WTC11 (cell line): Measurements from ENCODE around the gene MACROD2. TPM values are rescaled to one million over a fixed set of nuclear protein-coding genes. Genes with fewer than 3 reads are reported as not detected.

ENCODE experiments used
- ATAC-seq: fragments of 200-7000 bp; cut with Tn5 transposase; 2 replicates; pipeline ENCODE4 v1.10.0; 2021; ENCODE audit warnings: mild to moderate bottlenecking, moderate library complexity
- CTCF ChIA-PET: fragments of 300-600 bp; sonication (Branson Sonifier 250); formaldehyde crosslinking; loops from one replicate; lab custom pipeline; 2021; ENCODE audit warnings: antibody characterized with exemption; lab: Charles Lee
- POLR2A ChIA-PET: fragments of 350-600 bp; sonication (Branson Sonifier 250); formaldehyde crosslinking; loops from one replicate; lab custom pipeline; 2021; ENCODE audit warnings: antibody characterized with exemption; lab: Charles Lee
- DNase-seq: peaks from one replicate; pipeline ENCODE4 v3.0.0; 2021; ENCODE audit warnings: low spot score
- H3K27ac Mint-ChIP-seq: 2 replicates; pipeline ENCODE4 v1.8.0; 2021; ENCODE audit warnings: mixed read lengths
- H3K27me3 Mint-ChIP-seq: 2 replicates; pipeline ENCODE4 v1.8.0; 2021; ENCODE audit warnings: low read depth, mild to moderate bottlenecking, moderate library complexity, mixed read lengths
- H3K36me3 Mint-ChIP-seq: 2 replicates; pipeline ENCODE4 v1.8.0; 2021; ENCODE audit warnings: mixed read lengths
- H3K4me1 Mint-ChIP-seq: 2 replicates; pipeline ENCODE4 v1.8.0; 2022; ENCODE audit warnings: mixed read lengths
- H3K4me3 Mint-ChIP-seq: 2 replicates; pipeline ENCODE4 v1.8.0; 2021; ENCODE audit warnings: mild to moderate bottlenecking, moderate library complexity, mixed read lengths
- H3K9me3 Mint-ChIP-seq: 2 replicates; pipeline ENCODE4 v1.8.0; 2021; ENCODE audit warnings: mixed read lengths
- AR ChIP-seq: fragments of 250-450 bp; sonication (Bioruptor Pico); IDR thresholded peaks from 2 replicates; pipeline ENCODE4 v1.9.0; 2021; ENCODE audit warnings: mild to moderate bottlenecking
- ATF2 ChIP-seq: sonication (generic); formaldehyde crosslinking; IDR thresholded peaks from 2 replicates; pipeline ENCODE4 v1.8.1; 2022; ENCODE audit warnings: low read depth, missing genetic modification reagents, borderline replicate concordance
- ATF6 ChIP-seq: sonication (generic); formaldehyde crosslinking; IDR thresholded peaks from 2 replicates; pipeline ENCODE4 v1.8.1; 2023; ENCODE audit warnings: mild to moderate bottlenecking, missing genetic modification reagents
- CREM ChIP-seq: sonication (generic); formaldehyde crosslinking; IDR thresholded peaks from 2 replicates; pipeline ENCODE4 v1.8.1; 2022; ENCODE audit warnings: mild to moderate bottlenecking, missing genetic modification reagents, moderate library complexity
- E2F4 ChIP-seq: sonication (generic); formaldehyde crosslinking; IDR thresholded peaks from 2 replicates; pipeline ENCODE4 v1.8.1; 2022; ENCODE audit warnings: low read depth, mild to moderate bottlenecking, moderate library complexity, missing genetic modification reagents, borderline replicate concordance
- ELF4 ChIP-seq: sonication (generic); formaldehyde crosslinking; IDR thresholded peaks from 2 replicates; pipeline ENCODE4 v1.8.1; 2022; ENCODE audit warnings: low read depth, mild to moderate bottlenecking, moderate library complexity, missing genetic modification reagents
- FOXJ3 ChIP-seq: sonication (generic); formaldehyde crosslinking; IDR thresholded peaks from 2 replicates; pipeline ENCODE4 v1.9.0; 2021; ENCODE audit warnings: missing genetic modification reagents, mild to moderate bottlenecking, borderline replicate concordance
- FOXP1 ChIP-seq: sonication (generic); formaldehyde crosslinking; IDR thresholded peaks from 2 replicates; pipeline ENCODE4 v1.8.0; 2022; ENCODE audit warnings: missing genetic modification reagents, mild to moderate bottlenecking, moderate library complexity, borderline replicate concordance
- MLX ChIP-seq: sonication (generic); formaldehyde crosslinking; IDR thresholded peaks from 2 replicates; pipeline ENCODE4 v1.8.1; 2023; ENCODE audit warnings: mild to moderate bottlenecking, missing genetic modification reagents, moderate library complexity
- NFYB ChIP-seq: sonication (generic); formaldehyde crosslinking; conservative IDR thresholded peaks from 2 replicates; pipeline ENCODE4 v1.8.0; 2022; ENCODE audit warnings: low read depth, missing genetic modification reagents
- PRDM15 ChIP-seq: sonication (generic); formaldehyde crosslinking; IDR thresholded peaks from 2 replicates; pipeline ENCODE4 v1.8.0; 2022; ENCODE audit warnings: missing genetic modification reagents
- PRRX2 ChIP-seq: fragments of 250-450 bp; sonication (Bioruptor Pico); IDR thresholded peaks from 2 replicates; pipeline ENCODE4 v1.8.0; 2021; ENCODE audit warnings: mild to moderate bottlenecking
- SMAD3 ChIP-seq: sonication (generic); formaldehyde crosslinking; IDR thresholded peaks from 2 replicates; pipeline ENCODE4 v1.8.0; 2022; ENCODE audit warnings: missing genetic modification reagents, mild to moderate bottlenecking, borderline replicate concordance
- SMAD4 ChIP-seq: sonication (generic); formaldehyde crosslinking; IDR thresholded peaks from 2 replicates; pipeline ENCODE4 v1.8.0; 2022; ENCODE audit warnings: mild to moderate bottlenecking, missing genetic modification reagents
- TCF7 ChIP-seq: sonication (generic); formaldehyde crosslinking; IDR thresholded peaks from 2 replicates; pipeline ENCODE4 v1.8.0; 2022; ENCODE audit warnings: mild to moderate bottlenecking, low read depth, missing genetic modification reagents, moderate library complexity
- USF1 ChIP-seq: sonication (generic); formaldehyde crosslinking; IDR thresholded peaks from 2 replicates; pipeline ENCODE4 v1.8.0; 2022; ENCODE audit warnings: mild to moderate bottlenecking, missing genetic modification reagents
- ZNF121 ChIP-seq: sonication (generic); formaldehyde crosslinking; IDR thresholded peaks from 2 replicates; pipeline ENCODE4 v1.8.0; 2023; ENCODE audit warnings: missing genetic modification reagents
- ZNF219 ChIP-seq: sonication (generic); formaldehyde crosslinking; IDR thresholded peaks from 2 replicates; pipeline ENCODE4 v1.8.0; 2023; ENCODE audit warnings: missing genetic modification reagents, mild to moderate bottlenecking, borderline replicate concordance
- ZNF232 ChIP-seq: sonication (generic); formaldehyde crosslinking; IDR thresholded peaks from 2 replicates; pipeline ENCODE4 v1.8.0; 2022; ENCODE audit warnings: mild to moderate bottlenecking, missing genetic modification reagents
- total RNA-seq: library from RNA; stranded (reverse); gene quantifications from 3 replicates; pipeline ENCODE4 v1.2.3, GENCODE V29; 2021
- TF ChIP-seq, protein P1 (sequence below): fragments of 250-450 bp; sonication (Bioruptor Pico); IDR thresholded peaks from 2 replicates; pipeline ENCODE4 v2.1.2; 2022; ENCODE audit warnings: mild to moderate bottlenecking, moderate library complexity
- TF ChIP-seq, protein P2 (sequence below): sonication (generic); formaldehyde crosslinking; IDR thresholded peaks from 2 replicates; pipeline ENCODE4 v1.8.1; 2023; ENCODE audit warnings: mild to moderate bottlenecking, missing genetic modification reagents

MACROD2 gene
- total RNA-seq, 1 experiment from 2014 or later: 4.1 TPM

DNA sequence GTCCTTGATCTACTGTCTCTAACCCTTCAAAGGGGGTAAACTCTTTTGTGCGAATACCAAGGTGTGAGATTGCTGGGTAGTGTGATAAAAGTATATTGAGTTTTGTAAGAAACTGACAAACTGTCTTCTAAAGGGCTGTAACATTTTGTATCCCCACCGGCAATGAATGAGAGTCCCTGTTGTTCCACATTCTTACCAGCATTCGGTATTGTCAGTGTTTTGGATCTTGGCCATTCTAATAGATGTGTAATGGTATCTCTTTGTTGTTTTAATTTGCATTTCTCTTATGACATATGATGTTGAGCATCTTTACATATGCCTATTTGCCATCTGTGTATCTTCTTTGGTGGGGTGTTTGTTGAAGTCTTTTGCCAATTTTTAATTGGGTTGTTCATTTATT lies 1487.2 kb downstream of the MACROD2 start:
- DNase-seq (no peak), ATAC-seq (no peak)
- Mint-ChIP-seq H3K27me3 (no peaks in the 10 kb centered on the region; the same call in 1 of the 2 replicates), H3K36me3 (no peaks in the 10 kb centered on the region), H3K4me1 (peaks cover 27% of the 10 kb centered on the region), H3K4me3 (no peak overlapping the region), H3K27ac (no peak overlapping the region), H3K9me3 (peaks cover 6% of the 10 kb centered on the region)
- ChIA-PET CTCF (no interaction called here), POLR2A (no interaction called here)
- no peak for TF ChIP-seq FOXP1 (CRISPR knock-in tag)
- TF ChIP-seq MLX (CRISPR knock-in tag): no peak
- TF ChIP-seq USF1 (CRISPR knock-in tag): no peak
- no peak for TF ChIP-seq NFYB
- TF ChIP-seq, protein P1, sequence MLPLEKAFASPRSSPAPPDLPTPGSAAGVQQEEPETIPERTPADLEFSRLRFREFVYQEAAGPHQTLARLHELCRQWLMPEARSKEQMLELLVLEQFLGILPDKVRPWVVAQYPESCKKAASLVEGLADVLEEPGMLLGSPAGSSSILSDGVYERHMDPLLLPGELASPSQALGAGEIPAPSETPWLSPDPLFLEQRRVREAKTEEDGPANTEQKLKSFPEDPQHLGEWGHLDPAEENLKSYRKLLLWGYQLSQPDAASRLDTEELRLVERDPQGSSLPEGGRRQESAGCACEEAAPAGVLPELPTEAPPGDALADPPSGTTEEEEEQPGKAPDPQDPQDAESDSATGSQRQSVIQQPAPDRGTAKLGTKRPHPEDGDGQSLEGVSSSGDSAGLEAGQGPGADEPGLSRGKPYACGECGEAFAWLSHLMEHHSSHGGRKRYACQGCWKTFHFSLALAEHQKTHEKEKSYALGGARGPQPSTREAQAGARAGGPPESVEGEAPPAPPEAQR (CRISPR knock-in tag): no peak
- no peak for TF ChIP-seq ATF6 (CRISPR knock-in tag)
- TF ChIP-seq PRRX2 (CRISPR knock-in tag): no peak
- TF ChIP-seq ZNF121: no peak
- no peak for TF ChIP-seq ELF4 (CRISPR knock-in tag)
- TF ChIP-seq AR: no peak
- no peak for TF ChIP-seq PRDM15 (CRISPR knock-in tag)
- no peak for TF ChIP-seq TCF7 (CRISPR knock-in tag)
- TF ChIP-seq FOXJ3 (CRISPR knock-in tag): no peak
- TF ChIP-seq CREM (CRISPR knock-in tag): no peak

DNA sequence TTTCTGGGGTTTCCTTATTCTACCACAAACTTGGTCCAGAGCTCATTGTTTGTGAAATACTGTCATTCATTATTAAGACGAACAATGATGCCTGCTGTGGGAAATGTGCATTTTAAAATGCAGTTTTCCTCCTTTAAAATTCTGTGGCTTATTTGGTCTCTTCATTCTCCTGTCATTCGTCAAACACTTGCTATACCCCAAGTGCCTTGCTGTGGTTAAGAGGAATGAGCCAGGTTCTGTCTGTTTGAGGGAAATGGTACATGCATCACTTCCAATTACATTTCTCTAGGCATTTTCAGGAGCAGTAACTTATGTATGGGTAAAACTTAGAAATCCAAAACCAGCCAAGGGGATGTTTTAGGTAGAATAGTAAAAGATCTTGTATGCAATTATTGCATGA lies 1490.2 kb downstream of the MACROD2 start:
- ATAC-seq: no peak
- no peaks in the 10 kb centered on the region for H3K36me3 Mint-ChIP-seq
- H3K27ac Mint-ChIP-seq: no peak overlapping the region
- peaks cover 4% of the 10 kb centered on the region for H3K9me3 Mint-ChIP-seq
- CTCF ChIA-PET: no interaction called here
- DNase-seq: no peak
- POLR2A ChIA-PET: no interaction called here
- H3K27me3 Mint-ChIP-seq: no peaks in the 10 kb centered on the region; the same call in 1 of the 2 replicates
- no peak overlapping the region for H3K4me3 Mint-ChIP-seq
- H3K4me1 Mint-ChIP-seq: peaks cover 25% of the 10 kb centered on the region
- no peak for TF ChIP-seq SMAD3 (CRISPR knock-in tag)
- TF ChIP-seq, protein P2, sequence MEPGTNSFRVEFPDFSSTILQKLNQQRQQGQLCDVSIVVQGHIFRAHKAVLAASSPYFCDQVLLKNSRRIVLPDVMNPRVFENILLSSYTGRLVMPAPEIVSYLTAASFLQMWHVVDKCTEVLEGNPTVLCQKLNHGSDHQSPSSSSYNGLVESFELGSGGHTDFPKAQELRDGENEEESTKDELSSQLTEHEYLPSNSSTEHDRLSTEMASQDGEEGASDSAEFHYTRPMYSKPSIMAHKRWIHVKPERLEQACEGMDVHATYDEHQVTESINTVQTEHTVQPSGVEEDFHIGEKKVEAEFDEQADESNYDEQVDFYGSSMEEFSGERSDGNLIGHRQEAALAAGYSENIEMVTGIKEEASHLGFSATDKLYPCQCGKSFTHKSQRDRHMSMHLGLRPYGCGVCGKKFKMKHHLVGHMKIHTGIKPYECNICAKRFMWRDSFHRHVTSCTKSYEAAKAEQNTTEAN (CRISPR knock-in tag): no peak
- no peak for TF ChIP-seq E2F4
- TF ChIP-seq ZNF219 (CRISPR knock-in tag): no peak
- no peak for TF ChIP-seq ZNF232 (CRISPR knock-in tag)
- no peak for TF ChIP-seq SMAD4 (CRISPR knock-in tag)
- TF ChIP-seq ATF2: no peak
